IMR-90 (cell line): Measurements from ENCODE around the gene GALR1. TPM values are rescaled to one million over a fixed set of nuclear protein-coding genes. Genes with fewer than 3 reads are reported as not detected.

Experiments
- ATAC-seq: fragments of 200-7000 bp; cut with Tn5 transposase; 2 replicates; pipeline ENCODE4 v1.9.1; 2020; ENCODE audit warnings: low read depth, mild to moderate bottlenecking, moderate library complexity
- BruUV-seq: library from RNA; stranded (reverse); fragments of 400-500 nt; replicated peaks from 2 replicates; lab custom pipeline; 2021; lab: Mats Ljungman, UMichigan
- CTCF ChIA-PET: fragments of 300-600 bp; formaldehyde crosslinking; extraction: SDS; loops from one replicate; lab custom pipeline; 2021; ENCODE audit warnings: antibody characterized with exemption; lab: Yijun Ruan, JAX
- POLR2A ChIA-PET: fragments of 300-600 bp; sonication (Branson Sonifier 250); formaldehyde crosslinking; loops from one replicate; lab custom pipeline; 2022; ENCODE audit warnings: antibody characterized with exemption; ENCODE audit not compliant: unreplicated experiment; lab: Charles Lee
- DNase-seq: peaks from one replicate; pipeline ENCODE4 v3.0.0; 2013
- H2AFZ ChIP-seq: replicated peaks from 2 replicates; pipeline ENCODE3; 2013; ENCODE audit warnings: low read length, mild to moderate bottlenecking; ENCODE audit not compliant: poor library complexity
- H2AK5ac ChIP-seq: 2 replicates; pipeline ENCODE4 v1.6.1; 2013; ENCODE audit warnings: low read depth, low read length, inconsistent platforms
- H2AK9ac ChIP-seq: replicated peaks from 2 replicates; pipeline ENCODE3; 2013; ENCODE audit warnings: mild to moderate bottlenecking, low read depth, low read length, moderate library complexity; ENCODE audit not compliant: poor library complexity
- H2BK120ac ChIP-seq: 2 replicates; pipeline ENCODE4 v1.6.1; 2013; ENCODE audit warnings: low read depth, low read length, inconsistent platforms
- H2BK15ac ChIP-seq: 3 replicates; pipeline ENCODE4 v1.6.1; 2013; ENCODE audit warnings: low read depth, low read length, inconsistent platforms
- H2BK20ac ChIP-seq: 2 replicates; pipeline ENCODE4 v1.6.1; 2013; ENCODE audit warnings: low read depth, mild to moderate bottlenecking, inconsistent platforms, low read length, moderate library complexity
- H2BK5ac ChIP-seq: 2 replicates; pipeline ENCODE4 v1.6.1; 2013; ENCODE audit warnings: mild to moderate bottlenecking, low read depth, low read length, inconsistent platforms; ENCODE audit not compliant: poor library complexity, severe bottlenecking
- H3K14ac ChIP-seq: replicated peaks from 2 replicates; pipeline ENCODE4 v1.6.1; 2013; ENCODE audit warnings: low read depth, low read length, inconsistent platforms
- H3K18ac ChIP-seq: 2 replicates; pipeline ENCODE4 v1.6.1; 2013; ENCODE audit warnings: low read depth, low read length, control low read depth
- H3K23ac ChIP-seq: 2 replicates; pipeline ENCODE4 v1.6.1; 2013; ENCODE audit warnings: low read depth, low read length, inconsistent platforms
- H3K27ac ChIP-seq: 2 replicates; pipeline ENCODE4 v1.5.1; 2013; ENCODE audit warnings: mild to moderate bottlenecking, control low read depth, low read length; ENCODE audit not compliant: insufficient read depth
- H3K27me3 ChIP-seq: 2 replicates; pipeline ENCODE4 v1.6.1; 2013; ENCODE audit warnings: low read length; ENCODE audit not compliant: control insufficient read depth, insufficient read depth
- H3K36me3 ChIP-seq: 2 replicates; pipeline ENCODE4 v1.6.1; 2013; ENCODE audit warnings: low read length, mixed read lengths; ENCODE audit not compliant: control insufficient read depth, insufficient read depth
- H3K4ac ChIP-seq: 2 replicates; pipeline ENCODE4 v1.6.1; 2013; ENCODE audit warnings: low read depth, low read length, inconsistent platforms
- H3K4me1 ChIP-seq: 2 replicates; pipeline ENCODE4 v1.6.1; 2013; ENCODE audit warnings: low read length, mixed read lengths; ENCODE audit not compliant: control insufficient read depth, insufficient read depth
- H3K4me2 ChIP-seq: 2 replicates; pipeline ENCODE4 v1.6.1; 2013; ENCODE audit warnings: low read depth, mild to moderate bottlenecking, control low read depth, low read length, moderate library complexity
- H3K4me3 ChIP-seq: 2 replicates; pipeline ENCODE4 v1.5.1; 2013; ENCODE audit warnings: low read depth, mild to moderate bottlenecking, control low read depth, low read length, moderate library complexity; ENCODE audit not compliant: insufficient read depth
- H3K56ac ChIP-seq: 2 replicates; pipeline ENCODE4 v1.6.1; 2013; ENCODE audit warnings: low read length, inconsistent platforms; ENCODE audit not compliant: insufficient read depth; ENCODE audit errors: extremely low read depth
- H3K79me1 ChIP-seq, 2 experiments: 2 replicates each; pipeline ENCODE4 v1.6.1; 2013; ENCODE audit warnings: low read length in 2 of 2, inconsistent platforms in 1 of 2, low read depth in 1 of 2
- H3K9ac ChIP-seq: 2 replicates; pipeline ENCODE4 v1.6.1; 2013; ENCODE audit warnings: low read depth, low read length, control low read depth
- H3K9me1 ChIP-seq: 2 replicates; pipeline ENCODE4 v1.6.1; 2013; ENCODE audit warnings: low read length, inconsistent platforms; ENCODE audit not compliant: insufficient read depth
- H3K9me3 ChIP-seq: 2 replicates; pipeline ENCODE4 v1.6.1; 2013; ENCODE audit warnings: low read length; ENCODE audit not compliant: control insufficient read depth, insufficient read depth
- H4K20me1 ChIP-seq: 2 replicates; pipeline ENCODE4 v1.6.1; 2013; ENCODE audit warnings: low read length, inconsistent platforms; ENCODE audit not compliant: insufficient read depth
- H4K5ac ChIP-seq: 2 replicates; pipeline ENCODE4 v1.6.1; 2013; ENCODE audit warnings: mild to moderate bottlenecking, low read depth, low read length, control low read depth
- H4K8ac ChIP-seq, 2 experiments: 2 replicates each; pipeline ENCODE4 v1.6.1; 2013; ENCODE audit warnings: low read depth in 2 of 2, low read length in 2 of 2, control low read depth in 1 of 2, inconsistent platforms in 1 of 2
- H4K91ac ChIP-seq: 2 replicates; pipeline ENCODE4 v1.6.1; 2013; ENCODE audit warnings: low read depth, low read length, inconsistent platforms; ENCODE audit not compliant: insufficient read depth
- BHLHE40 ChIP-seq: fragments of 150-350 bp; IDR thresholded peaks from 2 replicates; pipeline ENCODE4 v1.6.1; 2016; ENCODE audit warnings: mild to moderate bottlenecking, low read depth, low read length
- CEBPB ChIP-seq: IDR thresholded peaks from 2 replicates; pipeline ENCODE4 v1.6.1; 2012; ENCODE audit warnings: low read depth, low read length, improper control_type of control experiment
- CTCF ChIP-seq: conservative IDR thresholded peaks from 2 replicates; pipeline ENCODE4 v1.5.1; 2012; ENCODE audit warnings: mild to moderate bottlenecking, low read depth, low read length, improper control_type of control experiment
- ELK1 ChIP-seq: fragments of 150-350 bp; IDR thresholded peaks from 2 replicates; pipeline ENCODE4 v1.6.1; 2016; ENCODE audit warnings: low read depth, mild to moderate bottlenecking, low read length, moderate library complexity, borderline replicate concordance
- FOS ChIP-seq: fragments of 150-350 bp; IDR thresholded peaks from 2 replicates; pipeline ENCODE4 v1.6.1; 2016; ENCODE audit warnings: low read depth, low read length
- MAFK ChIP-seq: IDR thresholded peaks from 2 replicates; pipeline ENCODE4 v1.6.1; 2012; ENCODE audit warnings: low read depth, low read length, improper control_type of control experiment
- MAZ ChIP-seq: IDR thresholded peaks from 2 replicates; pipeline ENCODE4 v1.6.1; 2012; ENCODE audit warnings: low read depth, mild to moderate bottlenecking, low read length, improper control_type of control experiment, moderate library complexity, borderline replicate concordance
- MXI1 ChIP-seq: IDR thresholded peaks from 2 replicates; pipeline ENCODE4 v1.6.1; 2012; ENCODE audit warnings: low read depth, mild to moderate bottlenecking, low read length, moderate library complexity, borderline replicate concordance
- NFE2L2 ChIP-seq: fragments of 150-350 bp; IDR thresholded peaks from 2 replicates; pipeline ENCODE4 v1.6.1; 2016; ENCODE audit warnings: low read depth, mild to moderate bottlenecking, low read length
- POLR2A ChIP-seq: IDR thresholded peaks from 2 replicates; pipeline ENCODE4 v1.6.1; 2012; ENCODE audit warnings: mild to moderate bottlenecking, low read depth, low read length
- RCOR1 ChIP-seq: IDR thresholded peaks from 2 replicates; pipeline ENCODE4 v1.6.1; 2012; ENCODE audit warnings: mild to moderate bottlenecking, low read length, improper control_type of control experiment; ENCODE audit not compliant: insufficient replicate concordance
- SMC3 ChIP-seq: fragments of 150-350 bp; IDR thresholded peaks from 2 replicates; pipeline ENCODE4 v1.6.1; 2016; ENCODE audit warnings: low read depth, mild to moderate bottlenecking, antibody characterized with exemption, low read length, moderate library complexity
- USF2 ChIP-seq: fragments of 150-350 bp; IDR thresholded peaks from 2 replicates; pipeline ENCODE4 v1.6.1; 2017; ENCODE audit warnings: mild to moderate bottlenecking, antibody characterized with exemption, low read length, low read depth
- WGBS, 2 experiments: methylation state at CpG; one replicate each; pipeline versions ENCODE4 v1.1.5 to v1.1.7; 2013; ENCODE audit warnings: missing lambda C conversion rate in 2 of 2; ENCODE audit not compliant: insufficient read length in 1 of 2; ENCODE audit errors: extremely low coverage in 2 of 2; 5-methylcytosine and 5-hydroxymethylcytosine counted together
- dilution Hi-C: fragments of 300-500 bp; cut with HindIII; formaldehyde crosslinking; loops from one replicate; pipeline ENCODE4 v1.14.3; 2018; ENCODE audit warnings: low sequenced_read_pairs; ENCODE audit not compliant: unreplicated experiment
- in situ Hi-C: fragments of 300-500 bp; cut with MboI; formaldehyde crosslinking; loops from 3 replicates; pipeline ENCODE4 v1.14.3; 2019; ENCODE audit warnings: low sequenced_read_pairs, inconsistent platforms, mixed read lengths
- intact Hi-C: fragments of 100-400 bp; cut with micrococcal nuclease; formaldehyde crosslinking; loops from 2 replicates; pipeline ENCODE4 v1.10.0; 2022
- polyA plus RNA-seq, 3 experiments: library from polyadenylated mRNA; depleted of rRNA; stranded (reverse); fragments of >200 nt; gene quantifications; 2 replicates each; pipeline ENCODE4 v1.2.3, GENCODE V29; 2012; ENCODE audit warnings: low replicate concordance in 1 of 3
- total RNA-seq: library from RNA; depleted of rRNA; stranded (reverse); fragments of >200 nt; gene quantifications from 2 replicates; pipeline ENCODE4 v1.2.3, GENCODE V29; 2012

GALR1 gene
- total and polyA plus RNA-seq, 2 of the 4 experiments (the other 2 are of a cell fraction): not detected

- peak; percentile 70 for DNase-seq
- Histone ChIP-seq H3K9me1 (peaks cover 12% of the 10 kb centered on the region; the same call in 1 of the 2 replicates), H2BK20ac (peak overlapping the region; percentile 84; the same call in 1 of the 2 replicates), H3K18ac (no peak overlapping the region), H3K4me3 (no peak overlapping the region), H3K4ac (peak overlapping the region; percentile 38), H3K56ac (no peak overlapping the region; the same call in 1 of the 2 replicates), H4K5ac (0 out of 2 replicates have a peak overlapping the region, but pooled peaks have one; percentile 27), H4K20me1 (no peaks in the 10 kb centered on the region), H4K8ac (peak overlapping the region; percentile 35 to 91; a peak in 3 of 4 replicates), H2BK5ac (peak overlapping the region; percentile 25), H3K4me2 (no peak overlapping the region), H2AFZ (peak overlapping the region; percentile 86), H3K4me1 (peaks cover 15% of the 10 kb centered on the region), H2BK120ac (peak overlapping the region; percentile 91), H3K79me1 (no peaks in the 10 kb centered on the region), H2BK15ac (peak overlapping the region; percentile 4; the same call in 1 of the 3 replicates), H2AK9ac (peak overlapping the region; percentile 86), H2AK5ac (peak overlapping the region; percentile 71; the same call in 1 of the 2 replicates), H4K91ac (peak overlapping the region; percentile 54), H3K27ac (peak overlapping the region; percentile 14; the same call in 1 of the 2 replicates), H3K14ac (peak overlapping the region; percentile 27), H3K9ac (no peak overlapping the region), H3K23ac (peak overlapping the region; percentile 28; the same call in 1 of the 2 replicates), H3K36me3 (no peaks in the 10 kb centered on the region), H3K9me3 (no peaks in the 10 kb centered on the region), H3K27me3 (no peaks in the 10 kb centered on the region)
- ATAC-seq: peak; percentile 59
- WGBS, 2 experiments: 80% methylated on average over 4 of the region's 10 CpGs; no CpG with 5 or more reads in 1 of the 2 experiments
- TF ChIP-seq SMC3 (no peak), MAZ (no peak), USF2 (no peak), BHLHE40 (no peak), ELK1 (no peak), MAFK (no peak), CTCF (no peak), NFE2L2 (no peak), MXI1 (no peak), POLR2A (no peak), FOS (no peak), CEBPB (no peak), RCOR1 (no peak)
- POLR2A ChIA-PET: no interaction called here
- BruUV-seq: no TSS peak
- intact Hi-C loops (loop anchor here (1.0 to 5.0 kb wide), 2 partner anchors 80 to 140 kb away; no protein-coding TSS in a partner anchor), dilution Hi-C loops (no loop called here), in situ Hi-C loops (loop anchor here (5.0 to 25.0 kb wide), 3 partner anchors 140 to 395 kb away; partner anchors contain the start of gene ZNF236)
- CTCF ChIA-PET: interaction anchor here (0.5 to 1.1 kb wide), 3 partner anchors 9 to 77 kb away, joined by 3 to 6 read pairs (median 4); no protein-coding TSS in a partner anchor
Observed at GRCh38 chr18:77206676-77207374, 42.8 kb upstream of the GALR1 start.
